Calu3 (cell line): ENCODE data around the gene CACNG7. TPM values are rescaled to one million over a fixed set of nuclear protein-coding genes. Genes with fewer than 3 reads are reported as not detected.

Source experiments
- BruUV-seq: library from RNA; stranded (reverse); fragments of 400-500 nt; replicated peaks from 2 replicates; lab custom pipeline; 2021; lab: Mats Ljungman, UMichigan
- CTCF ChIA-PET: fragments of 300-600 bp; sonication (Branson Sonifier 250); formaldehyde crosslinking; loops from one replicate; lab custom pipeline; 2022; ENCODE audit warnings: antibody characterized with exemption; lab: Charles Lee
- DNase-seq: peaks from one replicate; pipeline ENCODE4 v3.0.0; 2022
- H3K27ac Mint-ChIP-seq: one replicate; pipeline ENCODE4 v1.8.0; 2022; ENCODE audit warnings: mixed read lengths; ENCODE audit not compliant: unreplicated experiment
- H3K27me3 Mint-ChIP-seq: one replicate; pipeline ENCODE4 v1.8.0; 2022; ENCODE audit warnings: mixed read lengths; ENCODE audit not compliant: unreplicated experiment
- H3K36me3 Mint-ChIP-seq: one replicate; pipeline ENCODE4 v1.8.0; 2022; ENCODE audit warnings: mild to moderate bottlenecking, moderate library complexity, mixed read lengths; ENCODE audit not compliant: insufficient read depth, unreplicated experiment
- H3K4me1 Mint-ChIP-seq: one replicate; pipeline ENCODE4 v1.8.0; 2022; ENCODE audit warnings: mild to moderate bottlenecking, low read depth, mixed read lengths; ENCODE audit not compliant: unreplicated experiment
- H3K4me3 Mint-ChIP-seq: one replicate; pipeline ENCODE4 v1.8.0; 2022; ENCODE audit warnings: mild to moderate bottlenecking, low read depth, moderate library complexity, mixed read lengths; ENCODE audit not compliant: unreplicated experiment
- H3K9me3 Mint-ChIP-seq: one replicate; pipeline ENCODE4 v1.8.0; 2022; ENCODE audit warnings: low read depth, mixed read lengths; ENCODE audit not compliant: unreplicated experiment
- CTCF ChIP-seq: fragments of 200-600 bp; IDR thresholded peaks from one replicate; pipeline ENCODE4 v1.8.0; 2022; ENCODE audit warnings: antibody characterized with exemption; ENCODE audit not compliant: unreplicated experiment
- intact Hi-C: fragments of 100-400 bp; cut with micrococcal nuclease; formaldehyde crosslinking; loops from one replicate; pipeline ENCODE4 v1.10.0; 2022; ENCODE audit not compliant: unreplicated experiment
- total RNA-seq: library from RNA; stranded (reverse); gene quantifications from 2 replicates; pipeline ENCODE4 v1.2.3, GENCODE V29; 2022

CACNG7 gene
- total RNA-seq, 1 experiment from 2014 or later: not detected

- Mint-ChIP-seq H3K27me3 (no peaks in the 10 kb centered on the region), H3K4me3 (no peak overlapping the region), H3K9me3 (no peaks in the 10 kb centered on the region), H3K4me1 (peaks cover 8% of the 10 kb centered on the region), H3K27ac (peak overlapping the region; percentile 21), H3K36me3 (peaks cover 74% of the 10 kb centered on the region)
- no TSS peak for BruUV-seq
- CTCF ChIA-PET: no interaction called here
- intact Hi-C loops: no loop called here
- no peak for TF ChIP-seq CTCF
- DNase-seq: no peak
These were observed 16.1 kb upstream of the CACNG7 start for GRCh38 chr19:53892981-53893325.

GRCh38 chr19:53894707-53895106 is 14.4 kb upstream of the CACNG7 start:
- H3K4me3 Mint-ChIP-seq: no peak overlapping the region
- DNase-seq: no peak
- H3K9me3 Mint-ChIP-seq: no peaks in the 10 kb centered on the region
- intact Hi-C loops: no loop called here
- TF ChIP-seq CTCF: no peak
- peaks cover 84% of the 10 kb centered on the region for H3K36me3 Mint-ChIP-seq
- H3K27me3 Mint-ChIP-seq: no peaks in the 10 kb centered on the region
- H3K4me1 Mint-ChIP-seq: peaks cover 8% of the 10 kb centered on the region
- no TSS peak for BruUV-seq
- CTCF ChIA-PET: interaction anchor here (0.6 kb wide), 1 partner anchor 135 kb away, joined by 4 read pairs; no protein-coding TSS in a partner anchor
- H3K27ac Mint-ChIP-seq: no peak overlapping the region

- no peaks in the 10 kb centered on the region for H3K9me3 Mint-ChIP-seq
- BruUV-seq: no TSS peak
- intact Hi-C loops: no loop called here
- no peak for TF ChIP-seq CTCF
- DNase-seq: no peak
- H3K27ac Mint-ChIP-seq: no peak overlapping the region
- no peak overlapping the region for H3K4me3 Mint-ChIP-seq
- CTCF ChIA-PET: no interaction called here
- peaks cover 8% of the 10 kb centered on the region for H3K4me1 Mint-ChIP-seq
- H3K27me3 Mint-ChIP-seq: no peaks in the 10 kb centered on the region
- H3K36me3 Mint-ChIP-seq: peaks cover 75% of the 10 kb centered on the region
These were observed 12.4 kb upstream of the CACNG7 start for GRCh38 chr19:53896682-53897081.

DNA sequence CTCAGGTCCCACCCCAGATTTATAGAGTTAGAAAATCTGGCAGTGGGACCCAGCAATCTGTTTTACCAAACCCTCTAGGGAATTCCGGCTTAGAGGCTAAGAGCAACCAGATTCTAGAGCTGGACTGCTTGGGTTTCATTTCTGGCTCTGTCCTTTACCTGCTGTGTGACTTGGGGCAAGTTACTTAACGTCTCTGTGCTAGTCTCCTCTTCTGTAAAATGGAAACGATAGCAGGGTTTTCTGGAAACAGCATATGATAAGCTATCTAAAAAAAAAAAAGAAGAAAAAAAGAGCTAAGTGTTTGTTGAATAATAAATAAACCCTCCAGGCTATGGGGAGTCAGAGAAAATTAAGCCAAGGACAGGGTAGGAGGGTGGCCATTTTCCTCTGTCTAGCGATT is 11.6 kb upstream of the CACNG7 start:
- H3K9me3 Mint-ChIP-seq: no peaks in the 10 kb centered on the region
- no peak overlapping the region for H3K4me3 Mint-ChIP-seq
- no peak for DNase-seq
- no peak for TF ChIP-seq CTCF
- H3K27me3 Mint-ChIP-seq: no peaks in the 10 kb centered on the region
- no TSS peak for BruUV-seq
- intact Hi-C loops: no loop called here
- H3K36me3 Mint-ChIP-seq: peaks cover 74% of the 10 kb centered on the region
- peaks cover 8% of the 10 kb centered on the region for H3K4me1 Mint-ChIP-seq
- CTCF ChIA-PET: no interaction called here
- no peak overlapping the region for H3K27ac Mint-ChIP-seq
